Neural cell (in vitro differentiated cells): ENCODE data around the gene MRC2. TPM values are rescaled to one million over a fixed set of nuclear protein-coding genes. Genes with fewer than 3 reads are reported as not detected.

Source experiments
- H2AFZ ChIP-seq: fragments of 200-600, 300-800 bp; sonication (generic), shearing (Covaris generic); 2 replicates; pipeline ENCODE4 v1.6.0; 2014; ENCODE audit warnings: low read depth, mild to moderate bottlenecking, antibody characterized with exemption, low read length, moderate library complexity
- H3F3A ChIP-seq: fragments of 200-600 bp; shearing (Covaris generic); 2 replicates; pipeline ENCODE4 v1.6.1; 2016; ENCODE audit warnings: mild to moderate bottlenecking, moderate library complexity, mixed read lengths, antibody characterized with exemption, low read length; ENCODE audit not compliant: insufficient read depth, poor library complexity, severe bottlenecking
- H3K27ac ChIP-seq: fragments of 200-600, 300-800 bp; sonication (generic), shearing (Covaris generic); 2 replicates; pipeline ENCODE4 v1.5.1; 2014; ENCODE audit warnings: mild to moderate bottlenecking, low read length, moderate library complexity
- H3K27me3 ChIP-seq: fragments of 300-800, 200-600 bp; sonication (generic), shearing (Covaris generic); 2 replicates; pipeline ENCODE4 v1.6.0; 2014; ENCODE audit warnings: mild to moderate bottlenecking, low read depth, low read length, moderate library complexity; ENCODE audit not compliant: insufficient read depth
- H3K36me3 ChIP-seq: fragments of 300-800, 200-600 bp; sonication (generic), shearing (Covaris generic); 2 replicates; pipeline ENCODE4 v1.5.1; 2014; ENCODE audit warnings: mild to moderate bottlenecking, antibody characterized with exemption, low read length, moderate library complexity; ENCODE audit not compliant: insufficient read depth
- H3K4me2 ChIP-seq: fragments of 300-800, 200-600 bp; sonication (generic), shearing (Covaris generic); 2 replicates; pipeline ENCODE4 v1.6.0; 2014; ENCODE audit warnings: mild to moderate bottlenecking, low read length
- H3K4me3 ChIP-seq: fragments of 300-800, 200-600 bp; sonication (generic), shearing (Covaris generic); 2 replicates; pipeline ENCODE4 v1.5.1; 2014; ENCODE audit warnings: mild to moderate bottlenecking, low read length, moderate library complexity
- H3K79me2 ChIP-seq: fragments of 200-600 bp; shearing (Covaris generic); replicated peaks from 2 replicates; pipeline ENCODE4 v1.6.0; 2014; ENCODE audit warnings: mild to moderate bottlenecking, low read length, moderate library complexity; ENCODE audit not compliant: insufficient read depth
- H3K9ac ChIP-seq: fragments of 300-800, 200-600 bp; sonication (generic), shearing (Covaris generic); 2 replicates; pipeline ENCODE4 v1.6.1; 2016; ENCODE audit warnings: mild to moderate bottlenecking, low read length, mixed read lengths
- H3K9me2 ChIP-seq: fragments of 200-600 bp; shearing (Covaris generic); 2 replicates; pipeline ENCODE4 v1.6.1; 2016; ENCODE audit warnings: mild to moderate bottlenecking, low read length, mixed read lengths; ENCODE audit not compliant: insufficient read depth
- H3K9me3 ChIP-seq: fragments of 200-600, 300-800 bp; sonication (generic), shearing (Covaris generic); 2 replicates; pipeline ENCODE4 v1.6.1; 2016; ENCODE audit warnings: mild to moderate bottlenecking, mixed run types, low read length, moderate library complexity, mixed read lengths
- H4K20me1 ChIP-seq: fragments of 200-600 bp; shearing (Covaris generic); 2 replicates; pipeline ENCODE4 v1.6.1; 2016; ENCODE audit warnings: mild to moderate bottlenecking, mixed run types; ENCODE audit not compliant: insufficient read depth
- EP300 ChIP-seq: fragments of 450-650 bp; conservative IDR thresholded peaks from 2 replicates; pipeline ENCODE4 v1.6.1; 2014; ENCODE audit warnings: antibody characterized with exemption, mild to moderate bottlenecking, moderate library complexity; ENCODE audit not compliant: poor library complexity, severe bottlenecking
- MXI1 ChIP-seq: fragments of 450-650 bp; conservative IDR thresholded peaks from 2 replicates; pipeline ENCODE4 v1.6.1; 2014; ENCODE audit warnings: antibody characterized with exemption, mild to moderate bottlenecking; ENCODE audit not compliant: poor library complexity, severe bottlenecking
- POLR2AphosphoS5 ChIP-seq: IDR thresholded peaks from 2 replicates; pipeline ENCODE4 v1.6.1; 2012
- RAD21 ChIP-seq: fragments of 450-650 bp; conservative IDR thresholded peaks from 2 replicates; pipeline ENCODE4 v1.6.1; 2014; ENCODE audit warnings: antibody characterized with exemption, mild to moderate bottlenecking, moderate library complexity
- SMC3 ChIP-seq: fragments of 450-650 bp; conservative IDR thresholded peaks from 2 replicates; pipeline ENCODE4 v1.6.1; 2014; ENCODE audit warnings: antibody characterized with exemption, mild to moderate bottlenecking, moderate library complexity; ENCODE audit not compliant: poor library complexity
- TAF1 ChIP-seq: IDR thresholded peaks from 2 replicates; pipeline ENCODE4 v1.6.1; 2012; ENCODE audit warnings: low read depth
- polyA plus RNA-seq: library from polyadenylated mRNA; depleted of rRNA; stranded (reverse); fragments of >200 nt; gene quantifications from 2 replicates; pipeline ENCODE4 v1.2.3, GENCODE V29; 2014
- TF ChIP-seq, protein P1 (sequence below): IDR thresholded peaks from 2 replicates; pipeline ENCODE4 v1.6.1; 2012; ENCODE audit warnings: borderline replicate concordance
- TF ChIP-seq, protein P2 (sequence below): fragments of 450-650 bp; IDR thresholded peaks from 2 replicates; pipeline ENCODE4 v1.5.1; 2014; ENCODE audit warnings: antibody characterized with exemption, mild to moderate bottlenecking, moderate library complexity; ENCODE audit not compliant: poor library complexity, severe bottlenecking

MRC2 gene
- polyA plus RNA-seq, 1 donor from 2014 or later, result 0.36 TPM

DNA sequence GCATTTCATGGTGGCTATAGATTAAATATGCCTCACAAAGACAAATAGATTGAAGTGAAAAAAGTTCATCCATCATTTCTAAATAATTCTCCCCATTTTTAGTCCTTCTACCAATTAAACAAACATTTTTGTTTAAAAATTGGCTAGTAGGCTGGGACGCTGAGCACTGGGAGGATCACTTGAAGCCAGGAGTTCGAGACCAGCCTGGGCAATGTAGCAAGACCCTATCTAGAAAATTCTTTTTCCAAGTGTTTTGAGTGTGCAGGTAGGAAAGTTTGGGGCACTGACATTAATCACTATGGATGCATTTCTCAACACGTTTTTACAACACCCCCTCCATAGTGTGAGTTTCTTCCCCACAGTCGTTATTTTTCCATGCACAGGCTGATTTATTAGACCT, 56.7 kb downstream of the MRC2 start:
- no peak overlapping the region for H3K4me2 ChIP-seq
- H3K36me3 ChIP-seq, result no peaks in the 10 kb centered on the region
- H3K27ac ChIP-seq, result no peak overlapping the region
- H4K20me1 ChIP-seq, result no peaks in the 10 kb centered on the region
- H3K79me2 ChIP-seq, result no peaks in the 10 kb centered on the region
- no peak overlapping the region for H2AFZ ChIP-seq
- H3K9me3 ChIP-seq, result no peaks in the 10 kb centered on the region
- no peaks in the 10 kb centered on the region for H3F3A ChIP-seq
- H3K27me3 ChIP-seq, result no peaks in the 10 kb centered on the region
- no peak overlapping the region for H3K9ac ChIP-seq
- H3K4me3 ChIP-seq, result no peak overlapping the region
- no peak for TF ChIP-seq SMC3
- TF ChIP-seq, protein P1, sequence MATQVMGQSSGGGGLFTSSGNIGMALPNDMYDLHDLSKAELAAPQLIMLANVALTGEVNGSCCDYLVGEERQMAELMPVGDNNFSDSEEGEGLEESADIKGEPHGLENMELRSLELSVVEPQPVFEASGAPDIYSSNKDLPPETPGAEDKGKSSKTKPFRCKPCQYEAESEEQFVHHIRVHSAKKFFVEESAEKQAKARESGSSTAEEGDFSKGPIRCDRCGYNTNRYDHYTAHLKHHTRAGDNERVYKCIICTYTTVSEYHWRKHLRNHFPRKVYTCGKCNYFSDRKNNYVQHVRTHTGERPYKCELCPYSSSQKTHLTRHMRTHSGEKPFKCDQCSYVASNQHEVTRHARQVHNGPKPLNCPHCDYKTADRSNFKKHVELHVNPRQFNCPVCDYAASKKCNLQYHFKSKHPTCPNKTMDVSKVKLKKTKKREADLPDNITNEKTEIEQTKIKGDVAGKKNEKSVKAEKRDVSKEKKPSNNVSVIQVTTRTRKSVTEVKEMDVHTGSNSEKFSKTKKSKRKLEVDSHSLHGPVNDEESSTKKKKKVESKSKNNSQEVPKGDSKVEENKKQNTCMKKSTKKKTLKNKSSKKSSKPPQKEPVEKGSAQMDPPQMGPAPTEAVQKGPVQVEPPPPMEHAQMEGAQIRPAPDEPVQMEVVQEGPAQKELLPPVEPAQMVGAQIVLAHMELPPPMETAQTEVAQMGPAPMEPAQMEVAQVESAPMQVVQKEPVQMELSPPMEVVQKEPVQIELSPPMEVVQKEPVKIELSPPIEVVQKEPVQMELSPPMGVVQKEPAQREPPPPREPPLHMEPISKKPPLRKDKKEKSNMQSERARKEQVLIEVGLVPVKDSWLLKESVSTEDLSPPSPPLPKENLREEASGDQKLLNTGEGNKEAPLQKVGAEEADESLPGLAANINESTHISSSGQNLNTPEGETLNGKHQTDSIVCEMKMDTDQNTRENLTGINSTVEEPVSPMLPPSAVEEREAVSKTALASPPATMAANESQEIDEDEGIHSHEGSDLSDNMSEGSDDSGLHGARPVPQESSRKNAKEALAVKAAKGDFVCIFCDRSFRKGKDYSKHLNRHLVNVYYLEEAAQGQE, result no peak
- no peak for TF ChIP-seq EP300
- no peak for TF ChIP-seq TAF1
- no peaks in the 10 kb centered on the region for H3K9me2 ChIP-seq

DNA sequence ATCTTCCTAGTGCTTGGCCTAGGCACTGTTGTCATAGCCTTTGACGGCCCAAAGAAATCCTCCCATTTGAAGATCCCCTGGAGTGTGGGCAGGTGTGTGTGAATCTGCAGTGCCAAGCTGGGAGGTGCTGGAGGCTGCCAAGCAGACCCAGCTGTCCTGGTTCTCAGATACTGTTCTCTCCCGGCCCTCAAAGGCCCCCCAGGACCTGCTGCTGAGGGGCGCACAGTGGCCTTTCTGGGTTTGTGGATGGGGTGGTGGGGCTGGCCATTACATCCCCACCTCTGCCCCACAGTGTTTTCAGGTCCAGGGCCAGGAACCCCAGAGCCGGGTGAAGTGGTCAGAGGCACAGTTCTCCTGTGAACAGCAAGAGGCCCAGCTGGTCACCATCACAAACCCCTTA, 60.5 kb downstream of the MRC2 start:
- H4K20me1 ChIP-seq, result no peaks in the 10 kb centered on the region
- no peak overlapping the region for H3K9ac ChIP-seq
- TF ChIP-seq TAF1, result no peak
- no peaks in the 10 kb centered on the region for H3F3A ChIP-seq
- no peaks in the 10 kb centered on the region for H3K27me3 ChIP-seq
- H3K36me3 ChIP-seq, result no peaks in the 10 kb centered on the region
- H3K4me2 ChIP-seq, result no peak overlapping the region
- H2AFZ ChIP-seq, result no peak overlapping the region
- H3K4me3 ChIP-seq, result no peak overlapping the region
- H3K9me3 ChIP-seq, result no peaks in the 10 kb centered on the region
- no peak overlapping the region for H3K27ac ChIP-seq
- H3K79me2 ChIP-seq, result no peaks in the 10 kb centered on the region
- no peaks in the 10 kb centered on the region for H3K9me2 ChIP-seq

DNA sequence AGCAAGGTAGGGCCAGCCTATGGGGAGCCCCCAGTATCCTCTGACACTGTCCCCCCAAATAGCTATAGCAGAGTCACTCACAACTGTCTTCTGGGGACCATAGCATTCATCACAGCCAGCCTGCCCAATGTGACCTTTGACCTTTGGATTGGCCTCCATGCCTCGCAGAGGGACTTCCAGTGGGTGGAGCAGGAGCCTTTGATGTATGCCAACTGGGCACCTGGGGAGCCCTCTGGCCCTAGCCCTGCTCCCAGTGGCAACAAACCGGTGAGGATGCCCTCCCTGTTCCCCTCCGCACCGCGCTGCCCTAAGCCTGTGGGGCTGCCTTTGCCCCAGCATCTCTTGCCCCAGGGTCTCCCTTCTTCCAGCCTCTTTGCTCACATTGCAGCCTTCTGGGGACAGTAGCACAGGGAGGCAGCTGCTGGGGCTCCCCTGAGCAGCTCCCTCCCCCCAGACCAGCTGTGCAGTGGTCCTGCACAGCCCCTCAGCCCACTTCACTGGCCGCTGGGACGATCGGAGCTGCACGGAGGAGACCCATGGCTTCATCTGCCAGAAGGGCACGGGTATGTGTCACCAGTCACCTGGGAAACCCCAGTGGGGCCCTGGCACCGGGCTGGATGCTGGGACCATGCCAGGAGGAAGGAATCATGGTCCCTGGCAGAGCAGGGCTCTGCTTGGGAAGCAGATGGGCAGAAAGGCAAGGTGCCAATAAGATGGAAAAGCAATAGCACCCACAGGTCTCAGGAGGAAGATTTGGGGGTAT, 61.1 kb downstream of the MRC2 start:
- Histone ChIP-seq H3K9me3 (no peaks in the 10 kb centered on the region), H3K79me2 (no peaks in the 10 kb centered on the region), H3K27me3 (no peaks in the 10 kb centered on the region), H2AFZ (no peak overlapping the region), H3K27ac (no peak overlapping the region), H3K9ac (no peak overlapping the region), H3K36me3 (no peaks in the 10 kb centered on the region), H3K4me2 (no peak overlapping the region), H3K4me3 (no peak overlapping the region), H4K20me1 (no peaks in the 10 kb centered on the region), H3K9me2 (no peaks in the 10 kb centered on the region), H3F3A (no peaks in the 10 kb centered on the region)
- no peak for TF ChIP-seq SMC3

DNA sequence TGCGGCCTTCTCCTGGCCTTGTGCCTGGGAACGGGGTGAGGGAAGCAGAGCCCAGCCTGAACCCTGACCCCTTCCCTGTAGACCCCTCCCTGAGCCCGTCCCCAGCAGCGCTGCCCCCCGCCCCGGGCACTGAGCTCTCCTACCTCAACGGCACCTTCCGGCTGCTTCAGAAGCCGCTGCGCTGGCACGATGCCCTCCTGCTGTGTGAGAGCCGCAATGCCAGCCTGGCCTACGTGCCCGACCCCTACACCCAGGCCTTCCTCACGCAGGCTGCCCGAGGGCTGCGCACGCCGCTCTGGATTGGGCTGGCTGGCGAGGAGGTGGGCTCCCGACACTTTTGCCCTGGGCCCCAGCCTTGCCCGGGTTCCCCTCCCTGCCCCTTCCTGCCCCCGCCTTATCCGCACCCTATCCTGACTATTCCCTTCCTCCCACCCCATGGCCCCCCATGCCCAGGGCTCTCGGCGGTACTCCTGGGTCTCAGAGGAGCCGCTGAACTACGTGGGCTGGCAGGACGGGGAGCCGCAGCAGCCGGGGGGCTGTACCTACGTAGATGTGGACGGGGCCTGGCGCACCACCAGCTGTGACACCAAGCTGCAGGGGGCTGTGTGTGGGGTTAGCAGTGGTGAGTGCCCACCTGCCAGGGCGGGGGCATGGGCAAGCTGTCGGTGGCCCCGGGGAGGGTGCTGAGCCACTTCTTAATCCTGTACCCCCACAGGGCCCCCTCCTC, 62.1 kb downstream of the MRC2 start:
- Histone ChIP-seq H3K4me3 (no peak overlapping the region), H3F3A (no peaks in the 10 kb centered on the region), H3K27me3 (no peaks in the 10 kb centered on the region), H3K9me3 (no peaks in the 10 kb centered on the region), H3K9ac (no peak overlapping the region), H3K9me2 (no peaks in the 10 kb centered on the region), H2AFZ (no peak overlapping the region), H3K4me2 (no peak overlapping the region), H4K20me1 (no peaks in the 10 kb centered on the region), H3K36me3 (no peaks in the 10 kb centered on the region), H3K27ac (no peak overlapping the region), H3K79me2 (no peaks in the 10 kb centered on the region)
- TF ChIP-seq POLR2AphosphoS5, result no peak
- TF ChIP-seq, protein P1, result no peak
- no peak for TF ChIP-seq SMC3
- no peak for TF ChIP-seq MXI1
- TF ChIP-seq TAF1, result no peak
- no peak for TF ChIP-seq RAD21
- TF ChIP-seq, protein P2, sequence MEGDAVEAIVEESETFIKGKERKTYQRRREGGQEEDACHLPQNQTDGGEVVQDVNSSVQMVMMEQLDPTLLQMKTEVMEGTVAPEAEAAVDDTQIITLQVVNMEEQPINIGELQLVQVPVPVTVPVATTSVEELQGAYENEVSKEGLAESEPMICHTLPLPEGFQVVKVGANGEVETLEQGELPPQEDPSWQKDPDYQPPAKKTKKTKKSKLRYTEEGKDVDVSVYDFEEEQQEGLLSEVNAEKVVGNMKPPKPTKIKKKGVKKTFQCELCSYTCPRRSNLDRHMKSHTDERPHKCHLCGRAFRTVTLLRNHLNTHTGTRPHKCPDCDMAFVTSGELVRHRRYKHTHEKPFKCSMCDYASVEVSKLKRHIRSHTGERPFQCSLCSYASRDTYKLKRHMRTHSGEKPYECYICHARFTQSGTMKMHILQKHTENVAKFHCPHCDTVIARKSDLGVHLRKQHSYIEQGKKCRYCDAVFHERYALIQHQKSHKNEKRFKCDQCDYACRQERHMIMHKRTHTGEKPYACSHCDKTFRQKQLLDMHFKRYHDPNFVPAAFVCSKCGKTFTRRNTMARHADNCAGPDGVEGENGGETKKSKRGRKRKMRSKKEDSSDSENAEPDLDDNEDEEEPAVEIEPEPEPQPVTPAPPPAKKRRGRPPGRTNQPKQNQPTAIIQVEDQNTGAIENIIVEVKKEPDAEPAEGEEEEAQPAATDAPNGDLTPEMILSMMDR, result no peak
